ENCODE data around the gene SCGB1D4.

- no peak for TF ChIP-seq EZH2 (IDR thresholded peaks at IDR 0.05; ENCODE audit: borderline replicate concordance, low read depth, low read length, severe bottlenecking)
- TF ChIP-seq CTCF (IDR thresholded peaks at IDR 0.05; ENCODE audit: extremely low read depth in 1 of 2, insufficient read depth in 1 of 2, low read depth in 1 of 2, low read length in 2 of 2): no peak
- no peak for TF ChIP-seq GATA2 (IDR thresholded peaks at IDR 0.05; ENCODE audit: insufficient read depth, insufficient read length, low read depth, low read length)
Measured at GRCh38 chr11:62256281-62256680, 42.6 kb downstream of the SCGB1D4 start.

All from endothelial cell of umbilical vein (primary cell).